Thoracic aorta (tissue), 2 donors: ENCODE measurements around the gene FAM120AOS. TPM values are rescaled to one million over a fixed set of nuclear protein-coding genes. Genes with fewer than 3 reads are reported as not detected.
"Not testable (repeated sequence)": the region's sequence is repeated elsewhere in the genome, so short reads cannot be mapped to it uniquely, and the experiment has no call there.

Experiments
- ATAC-seq: fragments of 150-250 bp; one replicate; pipeline ENCODE4 v1.8.0; 2017; ENCODE audit warnings: low read depth; ENCODE audit not compliant: insufficient number of reproducible peaks, low FRiP score
- DNase-seq: peaks from one replicate; pipeline ENCODE4 v3.0.0-alpha.2; 2020; ENCODE audit warnings: low spot score
- H3K27ac ChIP-seq, 2 donors: fragments of 200-600 bp; sonication (generic); 1 replicate in 1 of 2; 2 replicates in 1 of 2; pipeline ENCODE4 v1.5.1; 2016; ENCODE audit warnings: mild to moderate bottlenecking in 2 of 2, moderate library complexity in 2 of 2
- H3K27me3 ChIP-seq: fragments of 200-600 bp; sonication (generic); replicated peaks from 2 replicates; pipeline ENCODE4 v1.6.0; 2016; ENCODE audit warnings: mild to moderate bottlenecking; ENCODE audit not compliant: insufficient read depth
- H3K36me3 ChIP-seq: fragments of 200-600 bp; sonication (generic); one replicate; pipeline ENCODE4 v1.5.1; 2016
- H3K4me1 ChIP-seq, 2 donors: fragments of 200-600 bp; sonication (generic); 1 replicate in 1 of 2; 2 replicates in 1 of 2; pipeline versions ENCODE4 v1.5.1 to v1.6.0; 2016; ENCODE audit warnings: low read depth in 2 of 2, mild to moderate bottlenecking in 1 of 2; ENCODE audit not compliant: control insufficient read depth in 1 of 2
- H3K4me3 ChIP-seq: fragments of 200-600 bp; sonication (generic); 2 replicates; pipeline ENCODE4 v1.5.1; 2016; ENCODE audit warnings: mild to moderate bottlenecking
- H3K9me3 ChIP-seq: fragments of 200-600 bp; sonication (generic); 2 replicates; pipeline ENCODE4 v1.5.1; 2016
- total RNA-seq, 2 donors: library from RNA; depleted of rRNA; stranded (reverse); fragments of >200 nt; gene quantifications; one replicate each; pipeline versions ENCODE4 v1.1.0 to v1.2.3, GENCODE V29; 2016
- TF ChIP-seq, protein P1 (sequence below): fragments of 200-600 bp; sonication (generic); IDR thresholded peaks from one replicate; pipeline ENCODE4 v1.5.1; 2019; ENCODE audit warnings: antibody characterized with exemption

The FAM120AOS gene
- total RNA-seq, 2 donors from 2014 or later: 48.5 to 56.2 TPM

DNA sequence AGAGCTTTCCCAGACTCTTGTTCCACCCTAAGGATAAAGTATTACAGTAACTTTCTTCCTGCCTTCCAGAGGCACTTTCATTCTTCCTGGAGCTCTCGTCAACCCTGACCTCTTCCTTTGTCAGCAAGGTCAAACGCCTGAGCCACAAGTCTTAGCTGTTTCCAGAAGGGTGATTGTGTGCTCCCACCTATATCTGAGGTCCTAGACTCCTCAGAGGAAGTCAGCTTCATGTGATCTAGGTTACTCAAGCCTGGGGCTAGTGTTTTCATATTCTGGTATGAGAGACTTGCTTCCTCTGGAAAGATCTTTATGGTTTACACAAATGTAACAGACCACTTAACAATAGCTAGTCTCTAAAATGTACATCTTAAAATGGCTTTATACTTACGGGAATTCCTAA, 7.3 kb downstream of the FAM120AOS start:
- peaks cover 22% of the 10 kb centered on the region for H3K36me3 ChIP-seq
- TF ChIP-seq, protein P1, sequence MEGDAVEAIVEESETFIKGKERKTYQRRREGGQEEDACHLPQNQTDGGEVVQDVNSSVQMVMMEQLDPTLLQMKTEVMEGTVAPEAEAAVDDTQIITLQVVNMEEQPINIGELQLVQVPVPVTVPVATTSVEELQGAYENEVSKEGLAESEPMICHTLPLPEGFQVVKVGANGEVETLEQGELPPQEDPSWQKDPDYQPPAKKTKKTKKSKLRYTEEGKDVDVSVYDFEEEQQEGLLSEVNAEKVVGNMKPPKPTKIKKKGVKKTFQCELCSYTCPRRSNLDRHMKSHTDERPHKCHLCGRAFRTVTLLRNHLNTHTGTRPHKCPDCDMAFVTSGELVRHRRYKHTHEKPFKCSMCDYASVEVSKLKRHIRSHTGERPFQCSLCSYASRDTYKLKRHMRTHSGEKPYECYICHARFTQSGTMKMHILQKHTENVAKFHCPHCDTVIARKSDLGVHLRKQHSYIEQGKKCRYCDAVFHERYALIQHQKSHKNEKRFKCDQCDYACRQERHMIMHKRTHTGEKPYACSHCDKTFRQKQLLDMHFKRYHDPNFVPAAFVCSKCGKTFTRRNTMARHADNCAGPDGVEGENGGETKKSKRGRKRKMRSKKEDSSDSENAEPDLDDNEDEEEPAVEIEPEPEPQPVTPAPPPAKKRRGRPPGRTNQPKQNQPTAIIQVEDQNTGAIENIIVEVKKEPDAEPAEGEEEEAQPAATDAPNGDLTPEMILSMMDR: no peak
- no peak for ATAC-seq

DNA sequence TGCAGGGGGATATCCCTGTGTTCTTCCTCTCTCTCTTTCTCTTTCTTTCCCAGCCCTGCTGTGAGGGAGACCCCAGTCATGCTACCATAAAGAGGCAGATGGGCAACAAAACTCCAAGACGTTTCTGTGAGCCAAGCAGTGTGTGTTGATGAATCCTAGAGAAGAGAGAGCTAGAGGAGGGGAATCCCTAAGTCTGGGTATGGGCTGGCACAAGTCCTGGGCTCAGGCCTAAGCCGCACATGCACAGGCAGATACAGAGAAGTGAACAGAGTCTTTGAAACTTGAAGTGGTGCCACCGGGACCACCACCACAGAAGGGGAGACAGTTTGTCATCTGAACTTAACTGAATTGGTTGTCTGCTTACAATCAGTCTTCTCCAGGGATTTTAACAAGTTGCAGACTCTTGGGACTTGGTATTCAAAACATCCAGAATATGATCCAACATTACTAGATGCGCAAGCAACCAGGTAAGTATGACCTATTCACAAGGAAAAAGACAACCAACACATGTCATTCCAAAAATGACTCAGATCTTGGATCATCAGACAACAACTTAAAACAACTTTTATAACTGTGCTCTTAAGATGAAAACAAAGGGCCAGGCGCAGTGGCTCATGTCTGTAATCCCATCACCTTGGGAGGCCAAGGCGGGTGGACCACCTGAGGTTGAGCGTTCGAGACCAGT, 12.3 kb downstream of the FAM120AOS start:
- no peak overlapping the region for H3K27ac ChIP-seq
- H3K27me3 ChIP-seq: no peaks in the 10 kb centered on the region
- no peaks in the 10 kb centered on the region for H3K9me3 ChIP-seq
- H3K36me3 ChIP-seq: peaks cover 2% of the 10 kb centered on the region
- H3K4me3 ChIP-seq: no peak overlapping the region
- H3K4me1 ChIP-seq: no peaks in the 10 kb centered on the region
- no peak for ATAC-seq
- no peak for DNase-seq
- TF ChIP-seq, protein P1: no peak

More for the DNA sequence above, 7.3 kb downstream of the FAM120AOS start:
- no peak overlapping the region for H3K4me3 ChIP-seq
- DNase-seq: no peak
- no peaks in the 10 kb centered on the region for H3K9me3 ChIP-seq
- H3K4me1 ChIP-seq: peaks cover 14 to 16% of the 10 kb centered on the region in 2 donors
- no peaks in the 10 kb centered on the region for H3K27me3 ChIP-seq
- H3K27ac ChIP-seq: no peak overlapping the region

DNA sequence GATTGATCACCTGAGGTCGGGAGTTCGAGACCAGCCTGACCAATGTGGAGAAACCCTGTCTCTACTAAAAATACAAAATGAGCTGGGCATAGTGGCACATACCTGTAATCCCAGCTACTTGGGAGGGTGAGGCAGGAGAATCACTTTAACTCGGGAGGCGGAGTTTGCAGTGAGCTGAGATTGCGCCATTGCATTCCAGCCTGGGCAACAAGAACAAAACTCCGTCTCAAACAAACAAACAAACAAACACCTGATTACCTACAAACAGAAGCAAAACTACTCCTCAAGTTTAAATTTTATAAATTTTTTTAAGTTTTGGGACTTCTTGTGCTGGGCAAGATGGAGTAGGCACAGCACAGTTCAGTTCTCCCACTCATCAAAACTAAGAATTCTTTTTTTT, 14.1 kb downstream of the FAM120AOS start:
- H3K4me3 ChIP-seq, DNase-seq, H3K36me3 ChIP-seq, H3K27ac ChIP-seq, ATAC-seq, H3K27me3 ChIP-seq, H3K9me3 ChIP-seq, H3K4me1 ChIP-seq: not testable (repeated sequence)

DNA sequence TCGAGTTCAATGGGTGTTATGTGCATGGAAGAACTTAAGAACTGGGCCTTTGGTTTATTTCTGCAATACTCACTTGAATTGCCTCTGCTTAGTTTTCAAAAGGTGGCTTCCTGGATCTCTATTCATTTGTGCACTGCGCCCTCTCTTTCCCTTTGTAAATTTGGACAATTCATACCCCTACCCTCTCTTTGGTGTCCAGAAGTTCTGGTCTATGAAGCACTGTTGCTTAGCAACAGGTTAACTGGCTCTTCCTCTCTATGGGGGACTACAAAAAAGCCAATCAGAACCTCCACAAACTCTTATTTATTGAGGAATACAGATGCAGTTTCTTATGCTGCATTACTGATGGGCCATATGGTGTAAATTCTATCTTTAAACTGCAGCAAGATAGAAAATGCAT, 15.4 kb downstream of the FAM120AOS start:
- ATAC-seq: no peak
- no peaks in the 10 kb centered on the region for H3K27me3 ChIP-seq

DNA sequence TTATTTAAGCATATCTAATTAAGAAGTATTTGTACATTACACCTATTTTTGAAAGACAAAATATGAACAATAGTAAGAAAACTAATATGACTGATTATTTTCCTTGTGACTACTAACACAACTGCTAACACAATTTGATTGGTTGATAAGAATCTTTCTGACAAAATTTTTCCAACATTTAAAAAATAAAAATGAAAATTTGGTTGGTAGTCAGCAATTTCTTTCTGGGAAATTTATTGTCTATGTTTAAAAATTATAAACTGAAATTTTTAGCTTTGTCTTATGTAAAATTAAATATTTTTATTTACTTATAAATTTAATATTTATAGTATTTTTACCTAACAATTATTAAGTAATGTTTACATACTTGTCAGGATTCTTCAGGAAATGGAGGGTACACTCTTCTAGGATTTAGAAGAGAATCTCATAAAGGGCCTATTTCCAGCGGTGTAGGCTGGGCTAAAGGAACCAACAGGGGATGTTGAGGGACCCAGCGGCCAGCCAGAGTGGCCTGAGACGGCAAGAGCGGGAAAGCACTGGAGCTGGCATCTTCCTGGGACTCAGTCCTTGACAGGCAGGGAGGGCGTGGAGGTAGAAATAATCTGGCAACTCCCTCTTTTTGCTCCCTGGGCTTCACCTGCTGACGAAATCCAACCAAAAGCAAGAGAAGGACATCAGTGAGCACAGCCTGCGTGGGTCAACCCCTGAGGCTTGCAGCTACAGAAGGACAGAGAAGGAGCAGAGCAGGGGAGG, 16.6 kb downstream of the FAM120AOS start:
- Histone ChIP-seq H3K4me1 (no peaks in the 10 kb centered on the region), H3K4me3 (no peak overlapping the region), H3K27me3 (no peaks in the 10 kb centered on the region), H3K27ac (no peak overlapping the region), H3K36me3 (no peaks in the 10 kb centered on the region), H3K9me3 (no peaks in the 10 kb centered on the region)
- no peak for ATAC-seq
- TF ChIP-seq, protein P1: no peak
- no peak for DNase-seq

More for the DNA sequence above, 15.4 kb downstream of the FAM120AOS start:
- Histone ChIP-seq H3K4me1 (no peaks in the 10 kb centered on the region), H3K27ac (no peak overlapping the region), H3K4me3 (no peak overlapping the region), H3K36me3 (no peaks in the 10 kb centered on the region), H3K9me3 (no peaks in the 10 kb centered on the region)
- DNase-seq: no peak
- TF ChIP-seq, protein P1: no peak
